GM21529 (cell line): Measurements from ENCODE around the gene BEST1.
"Not testable (repeated sequence)": the region's sequence is repeated elsewhere in the genome, so short reads cannot be mapped to it uniquely, and the experiment has no call there.

Experiments used
- ATAC-seq: cut with Tn5 transposase; IDR thresholded peaks from one replicate; pipeline ENCODE4 v1.9.1; 2021; ENCODE audit not compliant: unreplicated experiment

Gene BEST1

GRCh38 chr11:61976420-61976800, 26.3 kb downstream of the BEST1 start:
- no peak for ATAC-seq

DNA sequence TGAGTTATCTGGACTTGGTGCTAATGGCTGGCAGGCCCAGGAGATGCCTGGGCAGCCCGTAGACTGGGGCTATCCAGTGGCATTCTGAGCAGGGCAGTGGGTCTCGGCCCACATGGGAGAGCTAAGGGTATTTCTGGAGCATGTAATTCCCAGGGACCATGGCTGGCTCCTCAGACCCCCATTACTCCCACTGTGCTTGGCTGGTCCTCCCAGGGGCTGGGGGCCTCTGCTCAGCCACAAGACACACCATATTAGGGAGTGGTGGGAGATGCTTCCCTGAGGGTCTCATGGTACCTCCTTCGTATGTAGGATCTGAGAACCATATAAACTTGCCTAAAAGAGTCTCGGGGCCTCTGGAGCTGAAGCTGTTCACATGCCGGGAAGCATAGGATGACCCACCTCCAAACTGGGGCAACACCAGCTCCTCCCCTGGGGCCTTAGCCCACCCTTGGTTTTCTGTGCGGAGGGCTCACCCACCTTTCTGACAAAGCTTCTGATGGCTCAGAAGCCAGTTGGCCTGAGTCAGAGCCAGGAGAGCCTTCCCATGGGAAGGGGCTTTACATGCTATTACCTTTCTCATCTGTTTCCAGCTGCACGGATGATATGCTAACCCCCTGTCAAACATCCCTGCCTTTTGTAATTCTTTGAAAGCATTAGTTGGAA, 26.8 kb downstream of the BEST1 start:
- no peak for ATAC-seq

DNA sequence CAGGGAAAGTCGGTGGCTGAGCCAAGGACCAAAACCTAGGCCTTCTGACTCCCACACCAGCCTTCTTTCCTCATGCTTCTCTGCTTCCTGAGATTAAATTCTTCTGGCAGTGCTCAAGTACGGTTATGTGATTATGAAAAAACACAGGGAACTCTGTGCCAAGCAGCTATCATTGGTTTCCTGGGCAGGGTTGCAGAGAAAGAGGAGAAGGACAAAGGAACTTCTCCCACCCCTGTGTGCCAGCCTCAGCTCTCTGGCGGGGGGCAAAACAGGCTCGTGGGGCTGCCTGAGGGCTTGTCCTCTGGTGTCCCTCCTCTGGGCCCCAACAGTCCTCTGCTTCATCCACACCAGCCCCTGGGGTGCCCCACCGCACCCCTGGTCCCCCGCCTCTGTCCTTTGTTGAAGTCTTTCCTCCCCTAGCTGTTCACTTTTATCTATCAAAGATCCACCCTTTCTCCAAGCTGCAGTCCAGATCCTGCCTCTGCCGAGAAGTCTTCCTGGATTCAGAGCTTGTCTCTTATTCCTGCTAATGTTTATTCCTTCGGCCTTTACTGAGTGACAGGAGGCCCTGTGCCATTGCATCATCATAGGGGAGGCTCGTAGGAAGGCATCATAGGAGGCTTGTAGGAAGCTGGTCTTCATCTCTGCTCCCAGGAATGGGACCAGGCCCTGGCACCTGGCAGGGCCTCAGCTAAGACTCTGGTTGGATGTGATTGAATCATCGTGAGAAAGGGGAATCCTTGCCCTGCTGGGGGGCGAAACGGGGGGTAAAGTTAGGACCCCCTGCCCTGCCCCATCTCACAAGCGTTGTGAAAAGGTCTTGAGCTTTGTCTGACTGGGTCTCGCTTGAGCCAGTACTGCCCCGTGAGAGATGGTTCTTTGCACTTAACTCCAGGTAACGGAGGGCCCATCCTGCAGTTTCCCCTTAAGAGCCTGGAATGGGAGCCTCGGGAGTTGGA, 28.8 kb downstream of the BEST1 start:
- ATAC-seq = no peak

DNA sequence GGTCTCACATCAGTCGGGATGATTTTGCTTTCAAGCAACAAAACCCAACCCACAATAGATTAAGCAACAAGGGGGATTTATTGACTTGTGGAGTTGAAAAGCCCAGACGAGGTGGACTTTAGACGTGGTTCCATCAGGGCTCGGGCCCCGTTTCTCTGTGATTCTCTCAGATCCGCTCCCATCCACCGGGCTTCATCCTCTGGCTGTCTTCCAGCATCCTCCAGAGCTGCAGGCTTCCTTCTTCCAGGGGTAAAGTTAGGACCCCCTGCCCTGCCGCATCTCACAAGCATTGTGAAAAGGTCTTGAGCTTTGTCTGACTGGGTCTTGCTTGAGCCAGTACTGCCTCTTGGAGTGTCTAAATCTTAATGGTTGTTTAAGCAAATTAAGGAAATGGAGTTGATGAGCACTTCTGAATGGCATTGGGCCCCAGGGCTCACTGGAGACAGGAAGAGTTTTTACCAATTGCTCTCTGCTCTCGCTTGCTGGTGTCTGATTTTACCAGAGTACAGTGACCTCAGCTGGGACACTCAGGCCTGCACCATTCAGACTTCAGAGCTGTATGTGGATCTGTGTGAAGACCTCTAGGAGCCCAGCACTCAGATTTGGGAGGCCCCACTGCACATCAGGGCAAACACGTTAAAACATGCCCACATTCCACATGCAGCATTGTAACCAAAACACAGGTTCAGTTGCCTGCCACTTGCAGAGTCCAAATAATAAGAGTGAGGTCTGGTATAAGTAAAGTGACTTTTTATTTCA, 30.8 kb downstream of the BEST1 start:
- no peak for ATAC-seq

GRCh38 chr11:61983419-61983818, 33.3 kb downstream of the BEST1 start:
- ATAC-seq = no peak

DNA sequence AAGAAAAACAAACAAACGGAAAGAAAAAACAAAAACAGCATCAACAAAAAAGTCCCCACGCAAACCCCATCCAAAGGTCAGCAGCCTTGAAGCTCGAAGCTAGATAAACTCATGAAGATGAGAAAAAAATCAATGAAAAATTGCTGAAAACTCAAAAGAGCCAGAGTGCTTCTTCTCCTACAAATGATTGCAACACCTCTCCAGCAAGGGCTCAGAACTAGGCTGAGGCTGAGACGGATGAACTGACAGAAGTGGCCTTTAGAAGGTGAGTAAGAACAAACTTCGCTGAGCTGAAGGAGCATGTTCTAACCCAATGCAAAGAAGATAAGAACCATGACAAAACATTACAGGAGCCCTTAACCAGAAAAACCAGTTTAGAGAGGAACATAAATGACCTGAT, 35.7 kb downstream of the BEST1 start:
- no peak for ATAC-seq

DNA sequence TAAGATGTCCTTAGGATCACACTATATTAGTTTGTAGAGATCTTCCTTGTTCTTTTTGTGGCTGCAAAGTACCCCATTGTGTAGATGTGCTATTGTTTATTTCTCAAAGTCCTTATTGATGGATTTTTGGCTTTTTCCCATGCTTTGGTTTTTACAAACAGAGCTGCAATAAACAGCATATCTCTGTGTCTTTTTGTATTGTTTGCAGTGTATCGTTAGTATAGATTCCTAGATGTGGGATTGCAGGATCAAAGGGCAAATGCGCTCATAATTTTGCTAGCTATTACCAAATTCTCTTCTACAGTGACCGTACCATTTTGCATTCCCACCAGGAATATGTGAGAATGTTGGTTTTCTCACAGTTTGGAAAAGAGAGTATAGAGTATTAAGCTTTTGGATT, 44.8 kb downstream of the BEST1 start:
- ATAC-seq = no peak

GRCh38 chr11:61996933-61997332, 46.8 kb downstream of the BEST1 start:
- no peak for ATAC-seq

GRCh38 chr11:61999141-61999975, 49.2 kb downstream of the BEST1 start:
- no peak for ATAC-seq

DNA sequence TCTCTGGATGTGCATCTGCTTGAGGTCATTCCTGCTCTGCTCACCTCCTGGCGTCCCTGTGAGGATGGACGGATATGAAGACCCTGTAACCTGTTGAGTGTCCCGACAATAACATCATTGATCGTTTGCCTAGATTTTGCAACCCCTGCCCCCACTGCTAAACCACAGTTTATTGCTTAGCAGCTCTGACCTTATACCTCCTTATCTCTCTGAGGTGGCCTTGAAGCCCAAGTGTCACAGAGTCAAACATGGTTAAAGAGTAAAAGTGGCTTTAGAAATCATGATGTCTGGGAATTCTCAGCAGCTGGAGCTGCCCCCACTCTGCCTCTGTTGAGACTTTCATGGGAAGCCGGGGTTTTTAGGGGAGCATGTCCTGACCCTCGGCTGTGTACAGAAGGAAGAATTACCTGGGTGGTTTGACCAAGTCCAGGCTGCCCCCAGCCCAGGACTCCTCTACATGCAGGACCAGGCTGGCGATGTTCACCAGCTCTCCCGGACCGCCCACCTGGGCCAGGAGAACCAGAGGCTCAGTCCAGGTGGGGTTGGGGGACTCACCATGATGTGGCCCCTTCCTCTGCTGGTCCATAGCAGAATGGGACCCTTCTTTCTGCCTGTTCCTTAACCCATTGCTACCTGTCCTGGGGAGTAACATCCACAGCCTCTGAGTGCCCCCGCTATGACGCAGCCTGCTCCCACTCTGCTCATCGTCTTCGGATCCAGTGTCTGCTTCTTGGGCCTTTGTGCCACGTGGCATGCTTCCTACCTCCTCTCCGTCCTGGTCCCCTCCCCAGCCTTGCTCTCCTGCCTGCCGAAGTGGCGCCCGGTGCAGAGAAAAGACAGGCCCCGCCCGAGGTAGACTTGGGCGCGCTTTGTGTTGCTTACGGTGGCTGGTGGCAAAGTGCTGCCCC, 50.6 kb downstream of the BEST1 start:
- no peak for ATAC-seq

- no peak for ATAC-seq
Measured at GRCh38 chr11:62001450-62002191, 51.5 kb downstream of the BEST1 start.

GRCh38 chr11:62002283-62002682, 52.1 kb downstream of the BEST1 start:
- ATAC-seq = not testable (repeated sequence)

DNA sequence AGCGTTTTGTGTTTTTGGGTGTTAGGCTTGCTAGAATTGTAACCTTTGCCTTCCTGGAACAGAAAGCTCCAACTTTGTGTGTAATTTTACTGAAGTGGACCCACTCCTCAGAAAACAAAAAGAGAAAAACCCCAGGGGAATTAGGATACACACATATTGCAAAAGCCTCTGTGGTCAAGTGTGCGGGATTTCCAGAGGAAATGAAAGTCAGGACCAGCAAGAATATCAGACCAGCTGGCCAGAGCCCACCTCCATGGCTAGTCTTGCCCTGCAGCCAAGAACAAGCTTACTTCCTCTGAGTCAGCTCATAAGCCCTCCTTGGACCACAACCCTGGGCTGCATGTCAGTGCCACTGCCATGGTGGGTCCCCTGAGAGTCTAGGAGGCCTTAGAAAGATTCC, 54.3 kb downstream of the BEST1 start:
- peak; percentile 83 for ATAC-seq

DNA sequence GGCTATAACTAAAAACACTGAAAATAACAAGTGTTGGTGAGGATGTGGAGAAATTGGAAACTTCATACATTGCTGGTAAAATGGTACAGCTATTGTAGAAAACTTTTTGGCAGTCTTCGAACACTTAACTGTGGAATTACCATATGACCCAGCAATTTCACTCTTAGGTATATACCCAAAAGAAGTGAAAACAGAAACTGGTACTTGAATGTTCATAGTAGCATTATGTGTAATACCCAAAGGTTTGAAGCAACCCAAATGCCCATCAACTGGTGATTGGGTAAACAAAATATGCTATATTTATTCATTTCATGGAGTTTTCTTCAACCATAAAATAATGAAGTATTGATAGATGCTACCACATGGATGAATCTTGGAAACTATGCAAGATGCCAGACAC, 58.0 kb downstream of the BEST1 start:
- ATAC-seq = no peak

DNA sequence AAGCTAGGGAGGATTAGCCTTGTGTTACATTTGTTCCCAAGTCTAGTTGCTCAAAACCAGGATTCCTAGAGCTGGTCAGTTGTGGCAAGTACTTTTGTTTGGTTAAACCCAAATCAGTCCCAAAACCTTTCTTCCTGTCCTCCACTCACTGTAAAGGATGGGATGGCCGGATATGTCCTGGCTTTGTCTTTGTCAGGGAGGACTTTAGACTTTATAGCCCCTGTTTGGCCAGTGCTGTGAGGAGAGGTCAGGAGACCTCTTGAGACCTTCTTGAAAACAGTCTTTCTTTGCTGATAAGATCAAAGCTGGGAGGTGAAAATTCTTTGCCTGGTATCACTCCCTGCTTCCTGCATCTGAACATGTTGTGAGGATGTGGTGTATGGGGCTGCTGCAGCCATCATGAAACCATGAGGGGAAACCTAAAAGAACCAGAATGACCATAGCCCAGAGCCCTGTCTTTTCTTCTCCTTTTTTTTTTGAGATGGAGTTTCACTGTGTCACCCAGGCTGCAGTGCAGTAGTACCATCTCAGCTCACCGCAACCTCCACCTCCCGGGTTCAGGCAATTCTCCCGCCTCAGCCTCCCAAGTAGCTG, 60.9 kb downstream of the BEST1 start:
- no peak for ATAC-seq

- ATAC-seq = no peak
Measured at GRCh38 chr11:62011881-62012280, 61.7 kb downstream of the BEST1 start.

DNA sequence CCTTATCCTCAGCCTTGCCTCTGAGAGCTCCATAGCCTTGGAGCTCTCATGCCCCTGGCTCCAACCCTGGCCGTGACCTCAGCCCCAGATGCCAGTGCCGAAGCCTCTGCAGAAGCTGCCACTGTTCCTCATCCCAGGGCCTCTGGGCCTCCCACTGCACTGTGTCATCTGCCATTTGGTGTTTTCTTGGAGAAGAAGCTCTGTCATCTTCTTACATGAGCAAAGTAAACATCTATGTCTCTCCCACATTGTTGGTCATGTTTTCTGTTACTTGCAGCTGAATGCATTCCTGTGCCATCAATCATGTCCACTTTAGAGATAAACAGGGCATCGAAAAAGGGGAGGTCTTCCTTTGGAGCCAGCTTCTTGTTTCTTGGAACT, 62.3 kb downstream of the BEST1 start:
- no peak for ATAC-seq

DNA sequence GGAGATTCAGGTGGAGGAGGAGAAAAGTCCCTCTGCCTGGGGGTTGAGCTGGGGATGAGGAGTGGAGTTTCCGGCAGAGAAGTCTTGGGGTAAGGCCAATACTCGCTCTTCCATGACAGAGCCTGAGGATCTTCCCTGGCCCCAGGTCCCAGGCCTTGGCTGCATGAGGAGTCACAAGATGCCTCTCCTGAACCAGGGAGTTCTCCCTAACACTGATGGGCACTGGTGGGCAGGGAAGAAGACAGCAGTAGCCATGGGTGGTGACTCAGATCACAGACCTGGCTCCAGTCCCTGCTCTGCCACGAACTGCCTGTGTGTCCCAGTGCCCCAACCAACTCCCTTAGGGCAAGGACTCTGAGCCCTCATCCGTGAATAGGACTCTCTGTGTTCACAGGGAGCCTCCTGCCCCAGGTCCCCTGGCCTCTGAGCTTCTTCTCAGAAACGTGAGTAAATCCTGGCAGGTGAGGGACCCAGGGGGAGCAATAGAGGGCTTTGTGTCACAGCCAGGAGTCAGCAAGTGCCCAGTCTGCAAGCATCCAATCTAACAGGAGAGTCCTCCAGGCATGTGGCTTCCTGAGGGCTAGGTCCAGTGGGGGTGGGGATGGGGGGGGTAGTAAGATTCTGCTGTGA, 62.8 kb downstream of the BEST1 start:
- no peak for ATAC-seq
